Immature natural killer cell (primary cell): Measurements from ENCODE around the gene RAB40AL. TPM values are rescaled to one million over a fixed set of nuclear protein-coding genes. Genes with fewer than 3 reads are reported as not detected.
"Not testable (repeated sequence)": the region's sequence is repeated elsewhere in the genome, so short reads cannot be mapped to it uniquely, and the experiment has no call there.

Source experiments
- DNase-seq, 3 donors: peaks; one replicate each; pipeline ENCODE4 v3.0.0; 2022; ENCODE audit warnings: mixed read lengths in 1 of 3
- H3K27ac Mint-ChIP-seq, 6 donors: one replicate each; pipeline ENCODE4 v1.8.0; 2020; ENCODE audit warnings: mixed read lengths in 6 of 6, mild to moderate bottlenecking in 5 of 6, inconsistent platforms in 4 of 6, moderate library complexity in 3 of 6
- H3K27me3 Mint-ChIP-seq, 3 donors: one replicate each; pipeline ENCODE4 v1.8.0; 2020 to 2021; ENCODE audit warnings: low read depth in 3 of 3, mild to moderate bottlenecking in 3 of 3, mixed read lengths in 3 of 3, moderate library complexity in 3 of 3, inconsistent platforms in 1 of 3
- H3K36me3 Mint-ChIP-seq, 3 donors: one replicate each; pipeline ENCODE4 v1.8.0; 2020; ENCODE audit warnings: mixed read lengths in 3 of 3, inconsistent platforms in 2 of 3, mild to moderate bottlenecking in 2 of 3
- H3K4me1 Mint-ChIP-seq, 2 donors: one replicate each; pipeline ENCODE4 v1.8.0; 2020; ENCODE audit warnings: inconsistent platforms in 2 of 2, mild to moderate bottlenecking in 2 of 2, mixed read lengths in 2 of 2, moderate library complexity in 1 of 2
- H3K4me3 Mint-ChIP-seq, 5 donors: one replicate each; pipeline ENCODE4 v1.8.0; 2020; ENCODE audit warnings: mild to moderate bottlenecking in 5 of 5, mixed read lengths in 5 of 5, inconsistent platforms in 3 of 5, moderate library complexity in 3 of 5
- H3K9me3 Mint-ChIP-seq, 6 donors: one replicate each; pipeline ENCODE4 v1.8.0; 2020; ENCODE audit warnings: mild to moderate bottlenecking in 6 of 6, mixed read lengths in 6 of 6, inconsistent platforms in 4 of 6, moderate library complexity in 3 of 6
- polyA plus RNA-seq, 3 donors: library from polyadenylated mRNA; unstranded; fragments of 300-500 nt; fragmentation: Illumina TruSeq; gene quantifications; one replicate each; pipeline ENCODE4 v1.2.3, GENCODE V29; 2021

The RAB40AL gene
- polyA plus RNA-seq, 3 donors from 2014 or later: not detected

- DNase-seq: no peak
- Mint-ChIP-seq H3K27me3 (peaks cover 0 to 6% (median 2%) of the 10 kb centered on the region in 3 donors), H3K27ac (no peak overlapping the region), H3K9me3 (peaks cover 4 to 34% (median 21%) of the 10 kb centered on the region in 6 donors), H3K4me1 (no peaks in the 10 kb centered on the region), H3K4me3 (no peak overlapping the region), H3K36me3 (peaks cover 0 to 3% (median 3%) of the 10 kb centered on the region in 3 donors)
Measured at GRCh38 chrX:102966701-102967100, 29.6 kb downstream of the RAB40AL start.

DNA sequence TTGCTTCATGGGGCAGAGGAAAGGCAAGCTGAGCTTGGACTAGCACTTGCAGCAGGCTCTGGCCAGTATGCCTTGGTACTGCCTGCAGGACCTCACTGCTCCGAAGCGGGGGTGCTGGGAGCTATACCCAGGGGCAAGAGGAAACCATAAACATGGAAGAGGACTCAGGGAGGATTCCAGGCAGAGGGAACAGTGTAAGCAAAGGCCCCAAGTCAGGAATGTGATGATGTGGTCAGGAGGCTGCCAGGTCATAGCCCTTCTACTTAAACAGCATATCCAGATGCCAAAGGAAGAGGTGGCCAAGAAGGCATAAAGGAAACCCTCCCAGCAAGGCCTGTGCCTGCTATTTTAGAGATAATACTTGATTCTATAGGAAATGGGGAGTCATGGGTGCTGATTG is 31.1 kb downstream of the RAB40AL start:
- H3K9me3 Mint-ChIP-seq: peaks cover 4 to 39% (median 24%) of the 10 kb centered on the region in 6 donors
- H3K4me3 Mint-ChIP-seq: no peak overlapping the region
- H3K4me1 Mint-ChIP-seq: no peaks in the 10 kb centered on the region
- peaks cover 0 to 8% (median 4%) of the 10 kb centered on the region in 3 donors for H3K27me3 Mint-ChIP-seq
- H3K27ac Mint-ChIP-seq: no peak overlapping the region
- no peak for DNase-seq
- peaks cover 0 to 3% (median 3%) of the 10 kb centered on the region in 3 donors for H3K36me3 Mint-ChIP-seq

- not testable (repeated sequence) for H3K27me3 Mint-ChIP-seq, DNase-seq, H3K4me1 Mint-ChIP-seq, H3K27ac Mint-ChIP-seq, H3K36me3 Mint-ChIP-seq, H3K4me3 Mint-ChIP-seq
- H3K9me3 Mint-ChIP-seq: peaks cover 7 to 39% (median 25%) of the 10 kb centered on the region in 6 donors
Measured at GRCh38 chrX:102971536-102971935, 34.5 kb downstream of the RAB40AL start.

- peaks cover 5 to 23% (median 15%) of the 10 kb centered on the region in 6 donors for H3K9me3 Mint-ChIP-seq
- peaks cover 0 to 3% (median 3%) of the 10 kb centered on the region in 3 donors for H3K36me3 Mint-ChIP-seq
- H3K4me3 Mint-ChIP-seq: no peak overlapping the region
- no peaks in the 10 kb centered on the region for H3K4me1 Mint-ChIP-seq
- peaks cover 0 to 5% (median 2%) of the 10 kb centered on the region in 3 donors for H3K27me3 Mint-ChIP-seq
- DNase-seq: no peak
- no peak overlapping the region for H3K27ac Mint-ChIP-seq
Measured at GRCh38 chrX:102975016-102975415, 37.9 kb downstream of the RAB40AL start.

DNA sequence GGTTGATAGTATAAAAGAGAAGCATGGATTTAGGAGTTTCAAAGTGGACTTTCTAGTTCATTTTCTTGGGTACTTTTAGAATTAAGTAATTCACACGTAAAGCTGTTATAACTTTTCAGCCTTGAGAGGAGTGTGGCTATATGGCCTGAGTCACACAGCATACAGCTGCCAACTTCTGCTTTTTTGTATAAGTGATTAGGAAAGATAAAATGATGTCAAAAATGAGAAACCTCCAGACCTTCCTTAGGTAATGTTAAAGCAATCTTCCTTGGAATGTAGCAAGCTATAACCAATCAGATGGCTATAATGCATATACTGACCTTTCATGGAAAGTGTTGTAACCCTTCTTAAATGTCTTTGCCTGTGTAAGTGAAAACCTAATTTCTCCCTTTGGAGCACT is 39.2 kb downstream of the RAB40AL start:
- DNase-seq: no peak
- no peak overlapping the region for H3K27ac Mint-ChIP-seq
- no peaks in the 10 kb centered on the region for H3K36me3 Mint-ChIP-seq
- H3K9me3 Mint-ChIP-seq: peaks cover 2 to 11% (median 5%) of the 10 kb centered on the region in 6 donors
- peaks cover 0 to 5% (median 2%) of the 10 kb centered on the region in 3 donors for H3K27me3 Mint-ChIP-seq
- H3K4me3 Mint-ChIP-seq: no peak overlapping the region
- H3K4me1 Mint-ChIP-seq: no peaks in the 10 kb centered on the region

GRCh38 chrX:102976793-102977495 is 39.9 kb downstream of the RAB40AL start:
- peaks cover 0 to 5% (median 2%) of the 10 kb centered on the region in 3 donors for H3K27me3 Mint-ChIP-seq
- no peak overlapping the region for H3K4me3 Mint-ChIP-seq
- peaks cover 0 to 6% (median 2%) of the 10 kb centered on the region in 6 donors for H3K9me3 Mint-ChIP-seq
- H3K4me1 Mint-ChIP-seq: no peaks in the 10 kb centered on the region
- no peak overlapping the region for H3K27ac Mint-ChIP-seq
- no peaks in the 10 kb centered on the region for H3K36me3 Mint-ChIP-seq
- DNase-seq: no peak

- no peak overlapping the region for H3K27ac Mint-ChIP-seq
- H3K36me3 Mint-ChIP-seq: no peaks in the 10 kb centered on the region
- H3K4me1 Mint-ChIP-seq: no peaks in the 10 kb centered on the region
- peaks cover 0 to 3% (median 0%) of the 10 kb centered on the region in 3 donors for H3K27me3 Mint-ChIP-seq
- DNase-seq: no peak
- peaks cover 0 to 1% (median 0%) of the 10 kb centered on the region in 6 donors for H3K9me3 Mint-ChIP-seq
- no peak overlapping the region for H3K4me3 Mint-ChIP-seq
Measured at GRCh38 chrX:102978594-102978993, 41.5 kb downstream of the RAB40AL start.

- H3K36me3 Mint-ChIP-seq: no peaks in the 10 kb centered on the region
- DNase-seq: no peak
- H3K4me3 Mint-ChIP-seq: no peak overlapping the region
- H3K9me3 Mint-ChIP-seq: no peaks in the 10 kb centered on the region
- no peak overlapping the region for H3K27ac Mint-ChIP-seq
- no peaks in the 10 kb centered on the region for H3K27me3 Mint-ChIP-seq
- no peaks in the 10 kb centered on the region for H3K4me1 Mint-ChIP-seq
Measured at GRCh38 chrX:102979536-102979935, 42.5 kb downstream of the RAB40AL start.

GRCh38 chrX:102983205-102983604 is 46.1 kb downstream of the RAB40AL start:
- Mint-ChIP-seq H3K4me3 (no peak overlapping the region), H3K36me3 (no peaks in the 10 kb centered on the region), H3K27ac (no peak overlapping the region), H3K4me1 (no peaks in the 10 kb centered on the region), H3K9me3 (no peaks in the 10 kb centered on the region), H3K27me3 (peaks cover 0 to 2% (median 0%) of the 10 kb centered on the region in 3 donors)
- no peak for DNase-seq

- Mint-ChIP-seq H3K36me3 (no peaks in the 10 kb centered on the region), H3K4me1 (no peaks in the 10 kb centered on the region), H3K27me3 (peaks cover 0 to 2% (median 0%) of the 10 kb centered on the region in 3 donors), H3K4me3 (no peak overlapping the region), H3K9me3 (no peaks in the 10 kb centered on the region), H3K27ac (no peak overlapping the region)
- DNase-seq: no peak
Measured at GRCh38 chrX:102985192-102985591, 48.1 kb downstream of the RAB40AL start.

Other genes starting within 250 kb of the RAB40AL start
- 1 to 10 TPM in 1 of 3 donors, under 1 TPM in 2; 0.84 to 3.7 (median 0.99) TPM for gene GPRASP2, start 224.8 kb upstream of the RAB40AL start, polyA plus RNA-seq
- under 1 TPM in 2 of 3 donors, not detected in 1; 0.16 to 0.81 TPM for gene GPRASP3, start 216.5 kb upstream of the RAB40AL start, polyA plus RNA-seq
- gene BEX1, start 126.9 kb downstream of the RAB40AL start, polyA plus RNA-seq: not detected
- not detected for gene NXF3, start 155.9 kb downstream of the RAB40AL start, polyA plus RNA-seq